ENCODE measurements around the gene OR6J1.
"Not testable (repeated sequence)": the region's sequence is repeated elsewhere in the genome, so short reads cannot be mapped to it uniquely, and the experiment has no call there.

The OR6J1 gene

DNA sequence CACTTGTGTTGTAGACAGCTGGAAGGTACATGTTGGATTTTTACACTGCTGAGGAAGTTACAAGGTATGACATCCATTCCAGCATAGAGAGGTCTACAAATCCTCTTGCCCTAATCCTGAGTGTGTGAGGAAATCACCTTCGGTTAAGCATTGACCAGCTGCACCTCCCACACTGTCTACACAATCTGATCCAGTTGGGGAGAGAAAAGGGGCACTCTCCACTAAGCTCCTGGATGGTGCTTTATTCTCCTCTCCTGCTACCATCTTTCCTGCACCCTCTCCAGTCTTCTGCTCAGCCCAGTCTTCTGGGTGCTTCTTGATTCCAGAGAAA, at the start of gene OR6J1:
OR6J1 (minus strand) TSS at position 48 of the 331 bp plus-strand sequence. CDS start 9,541 bp downstream, outside the sequence.
- Histone ChIP-seq H3K27me3 (ENCODE audit: control insufficient read depth in 1 of 2, insufficient read depth in 2 of 2, low read length in 2 of 2) (no peaks in the 10 kb centered on the region), H3K9ac (ENCODE audit: low read length) (no peak within 1 kb of the TSS), H3K4me1 (ENCODE audit: insufficient read depth, low read length) (no peaks in the 10 kb centered on the region), H3K4me3 (ENCODE audit: low read depth in 1 of 2, low read length in 2 of 2) (no peak within 1 kb of the TSS), H3K36me3 (ENCODE audit: insufficient read depth, low read length) (no peaks in the 10 kb centered on the region), H3K9me3 (ENCODE audit: low read length) (no peaks in the 10 kb centered on the region), H3K27ac (ENCODE audit: low read depth, low read length) (no peak within 1 kb of the TSS)

DNA sequence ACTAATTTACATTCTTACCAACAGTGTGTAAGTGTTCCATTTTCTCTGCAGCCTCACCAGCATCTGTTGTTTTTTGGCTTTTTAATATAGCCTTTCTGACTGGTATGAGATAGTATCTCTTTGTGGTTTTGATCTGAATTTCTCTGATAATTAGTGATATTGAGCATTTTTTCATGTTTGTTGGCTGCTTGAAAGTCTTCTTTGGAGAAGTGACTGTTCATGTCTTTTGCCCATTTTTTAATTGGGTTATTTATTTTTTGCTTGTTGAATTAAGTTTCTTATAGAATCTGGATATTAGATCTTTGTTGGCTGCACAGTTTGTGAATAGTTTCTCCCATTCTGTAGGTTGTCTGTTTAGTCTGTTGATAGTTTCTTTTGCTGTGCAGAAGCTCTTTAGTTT, 48.0 kb upstream of the OR6J1 start:
- no peak overlapping the region for H3K9ac ChIP-seq (ENCODE audit: low read length)
- H3K27me3 ChIP-seq (ENCODE audit: control insufficient read depth in 1 of 2, insufficient read depth in 2 of 2, low read length in 2 of 2), result no peaks in the 10 kb centered on the region
- H3K4me1 ChIP-seq (ENCODE audit: insufficient read depth, low read length), result no peaks in the 10 kb centered on the region
- H3K4me3 ChIP-seq (ENCODE audit: low read depth in 1 of 2, low read length in 2 of 2), result no peak overlapping the region
- no peaks in the 10 kb centered on the region for H3K9me3 ChIP-seq (ENCODE audit: low read length)
- H3K27ac ChIP-seq (ENCODE audit: low read depth, low read length), result no peak overlapping the region
- H3K36me3 ChIP-seq (ENCODE audit: insufficient read depth, low read length), result no peaks in the 10 kb centered on the region

DNA sequence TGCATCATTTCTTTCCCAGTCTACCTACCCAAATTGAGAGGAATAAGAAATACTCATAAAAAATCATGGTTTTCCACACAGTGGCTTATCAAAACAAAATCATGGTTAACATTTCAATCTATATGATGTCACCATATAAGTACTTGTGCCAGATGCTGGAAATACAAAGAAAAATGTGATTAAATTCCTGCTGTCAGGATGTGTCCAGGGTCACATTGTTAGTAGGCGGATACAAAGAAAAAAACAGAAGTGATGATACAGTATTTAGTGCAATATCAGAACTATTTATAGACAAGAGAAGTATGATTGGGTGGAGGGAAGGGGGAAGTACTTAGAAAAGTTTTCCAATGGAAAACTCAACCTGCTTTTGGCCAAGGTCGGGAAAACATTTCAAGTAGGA, 47.0 kb upstream of the OR6J1 start:
- no peak overlapping the region for H3K4me3 ChIP-seq (ENCODE audit: low read depth in 1 of 2, low read length in 2 of 2)
- no peak overlapping the region for H3K27ac ChIP-seq (ENCODE audit: low read depth, low read length)
- H3K9me3 ChIP-seq (ENCODE audit: low read length), result no peaks in the 10 kb centered on the region
- no peaks in the 10 kb centered on the region for H3K4me1 ChIP-seq (ENCODE audit: insufficient read depth, low read length)
- H3K9ac ChIP-seq (ENCODE audit: low read length), result no peak overlapping the region
- H3K36me3 ChIP-seq (ENCODE audit: insufficient read depth, low read length), result no peaks in the 10 kb centered on the region
- H3K27me3 ChIP-seq (ENCODE audit: control insufficient read depth in 1 of 2, insufficient read depth in 2 of 2, low read length in 2 of 2), result no peaks in the 10 kb centered on the region

DNA sequence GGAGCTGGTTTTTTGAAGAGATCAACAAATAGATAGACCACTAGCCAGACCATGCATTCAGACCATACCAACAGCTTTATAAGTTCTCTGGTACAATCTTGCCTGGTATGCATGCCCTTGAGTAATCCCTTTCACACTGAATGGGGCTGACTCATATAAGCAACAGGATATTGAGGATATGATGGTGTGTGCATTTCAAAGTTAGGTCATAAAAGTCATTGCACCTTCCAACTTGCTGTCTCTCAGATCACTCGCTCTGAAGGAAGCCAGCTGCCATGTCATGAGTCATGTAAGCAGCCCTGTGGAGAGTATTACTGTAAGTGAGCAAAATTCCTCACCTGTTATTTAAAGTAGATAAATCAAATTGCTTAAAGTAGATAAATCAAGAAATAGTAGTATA, 45.0 kb upstream of the OR6J1 start:
- Histone ChIP-seq H3K4me1 (ENCODE audit: insufficient read depth, low read length) (no peaks in the 10 kb centered on the region), H3K27me3 (ENCODE audit: control insufficient read depth in 1 of 2, insufficient read depth in 2 of 2, low read length in 2 of 2) (no peaks in the 10 kb centered on the region), H3K9ac (ENCODE audit: low read length) (no peak overlapping the region), H3K9me3 (ENCODE audit: low read length) (no peaks in the 10 kb centered on the region), H3K36me3 (ENCODE audit: insufficient read depth, low read length) (no peaks in the 10 kb centered on the region), H3K4me3 (ENCODE audit: low read depth in 1 of 2, low read length in 2 of 2) (no peak overlapping the region), H3K27ac (ENCODE audit: low read depth, low read length) (no peak overlapping the region)

DNA sequence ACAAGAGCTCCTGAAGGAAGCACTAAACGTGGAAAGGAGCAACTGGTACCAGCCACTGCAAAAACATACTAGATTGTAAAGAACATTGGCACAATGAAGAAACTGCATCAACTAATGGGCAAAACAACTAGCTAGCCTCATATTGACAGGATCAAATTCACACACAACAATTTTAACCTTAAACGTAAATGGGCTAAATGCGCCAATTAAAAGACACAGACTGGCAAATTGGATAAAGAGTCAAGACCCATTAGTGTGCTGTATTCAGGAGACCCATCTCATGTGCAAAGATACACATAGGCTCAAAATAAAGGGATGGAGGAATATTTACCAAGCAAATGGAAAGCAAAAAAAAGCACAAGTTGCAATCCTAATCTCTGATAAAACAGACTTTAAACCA, 43.8 kb upstream of the OR6J1 start:
- not testable (repeated sequence) for H3K4me3 ChIP-seq (ENCODE audit: low read depth in 1 of 2, low read length in 2 of 2); H3K9ac ChIP-seq (ENCODE audit: low read length); H3K27ac ChIP-seq (ENCODE audit: low read depth, low read length); H3K36me3 ChIP-seq (ENCODE audit: insufficient read depth, low read length); H3K4me1 ChIP-seq (ENCODE audit: insufficient read depth, low read length); H3K9me3 ChIP-seq (ENCODE audit: low read length); H3K27me3 ChIP-seq (ENCODE audit: control insufficient read depth in 1 of 2, insufficient read depth in 2 of 2, low read length in 2 of 2)

DNA sequence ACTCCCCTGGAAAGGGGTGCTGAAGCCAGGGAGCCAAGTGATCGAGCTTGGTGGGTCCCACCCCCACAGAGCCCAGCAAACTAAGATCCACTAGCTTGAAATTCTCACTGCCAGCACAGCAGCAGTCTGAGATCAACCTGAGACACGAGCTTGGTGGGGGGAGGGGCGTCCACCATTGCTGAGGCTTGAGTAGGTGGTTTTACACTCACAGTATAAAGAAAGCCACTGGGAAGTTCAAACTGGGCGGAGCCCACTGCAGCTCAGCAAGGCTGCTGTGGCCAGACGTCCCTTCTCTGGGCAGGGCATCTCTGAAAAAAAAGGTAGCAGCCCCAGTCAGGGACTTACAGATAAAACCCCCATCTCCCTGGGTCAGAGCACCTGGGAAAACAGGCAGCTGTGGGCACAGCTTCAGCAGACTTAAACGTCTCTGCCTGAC, 42.0 kb upstream of the OR6J1 start:
- H3K4me3 ChIP-seq (ENCODE audit: low read depth in 1 of 2, low read length in 2 of 2); H3K9me3 ChIP-seq (ENCODE audit: low read length); H3K4me1 ChIP-seq (ENCODE audit: insufficient read depth, low read length): not testable (repeated sequence)

DNA sequence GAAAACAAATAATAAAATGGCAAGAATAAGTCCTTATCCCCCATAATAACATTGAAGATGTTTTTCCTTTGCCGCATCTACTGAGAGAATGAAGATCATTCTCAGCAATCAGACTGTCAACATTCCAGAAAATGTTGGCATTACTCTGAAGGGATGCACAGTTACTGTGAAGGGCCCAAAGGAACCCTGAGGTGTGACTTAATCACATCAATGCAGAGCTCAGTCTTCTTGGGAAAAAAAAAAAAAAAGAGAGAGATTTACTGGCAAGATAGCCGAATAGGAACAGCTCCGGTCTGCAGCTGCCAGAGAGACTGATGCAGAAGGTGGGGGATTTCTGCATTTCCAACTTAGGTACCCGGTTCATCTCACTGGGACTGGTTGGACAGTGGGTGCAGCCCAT, 41.3 kb upstream of the OR6J1 start:
- Histone ChIP-seq H3K36me3 (ENCODE audit: insufficient read depth, low read length) (no peaks in the 10 kb centered on the region), H3K9me3 (ENCODE audit: low read length) (no peaks in the 10 kb centered on the region), H3K27ac (ENCODE audit: low read depth, low read length) (no peak overlapping the region), H3K4me3 (ENCODE audit: low read depth in 1 of 2, low read length in 2 of 2) (no peak overlapping the region), H3K27me3 (ENCODE audit: control insufficient read depth in 1 of 2, insufficient read depth in 2 of 2, low read length in 2 of 2) (no peaks in the 10 kb centered on the region), H3K4me1 (ENCODE audit: insufficient read depth, low read length) (no peaks in the 10 kb centered on the region), H3K9ac (ENCODE audit: low read length) (no peak overlapping the region)

More for the DNA sequence above, 42.0 kb upstream of the OR6J1 start:
- not testable (repeated sequence) for H3K27ac ChIP-seq (ENCODE audit: low read depth, low read length); H3K27me3 ChIP-seq (ENCODE audit: control insufficient read depth in 1 of 2, insufficient read depth in 2 of 2, low read length in 2 of 2); H3K9ac ChIP-seq (ENCODE audit: low read length); H3K36me3 ChIP-seq (ENCODE audit: insufficient read depth, low read length)

DNA sequence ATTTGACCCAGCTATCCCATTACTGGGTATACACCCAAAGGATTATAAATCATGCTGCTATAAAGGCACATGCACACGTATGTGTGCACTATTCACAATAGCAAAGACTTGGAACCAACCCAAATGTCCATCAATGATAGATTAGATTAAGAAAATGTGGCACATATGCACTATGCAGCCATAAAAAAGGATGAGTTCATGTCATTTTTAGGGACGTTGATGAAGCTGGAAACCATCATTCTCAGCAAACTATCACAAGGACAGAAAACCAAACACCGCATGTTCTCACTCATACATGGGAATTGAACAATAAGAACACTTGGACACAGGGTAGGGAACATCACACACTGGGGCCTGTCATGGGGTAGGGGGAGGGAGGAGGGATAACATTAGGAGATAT, 39.3 kb upstream of the OR6J1 start:
- H3K27me3 ChIP-seq (ENCODE audit: control insufficient read depth in 1 of 2, insufficient read depth in 2 of 2, low read length in 2 of 2); H3K9me3 ChIP-seq (ENCODE audit: low read length); H3K4me1 ChIP-seq (ENCODE audit: insufficient read depth, low read length); H3K36me3 ChIP-seq (ENCODE audit: insufficient read depth, low read length); H3K27ac ChIP-seq (ENCODE audit: low read depth, low read length); H3K4me3 ChIP-seq (ENCODE audit: low read depth in 1 of 2, low read length in 2 of 2); H3K9ac ChIP-seq (ENCODE audit: low read length): not testable (repeated sequence)

DNA sequence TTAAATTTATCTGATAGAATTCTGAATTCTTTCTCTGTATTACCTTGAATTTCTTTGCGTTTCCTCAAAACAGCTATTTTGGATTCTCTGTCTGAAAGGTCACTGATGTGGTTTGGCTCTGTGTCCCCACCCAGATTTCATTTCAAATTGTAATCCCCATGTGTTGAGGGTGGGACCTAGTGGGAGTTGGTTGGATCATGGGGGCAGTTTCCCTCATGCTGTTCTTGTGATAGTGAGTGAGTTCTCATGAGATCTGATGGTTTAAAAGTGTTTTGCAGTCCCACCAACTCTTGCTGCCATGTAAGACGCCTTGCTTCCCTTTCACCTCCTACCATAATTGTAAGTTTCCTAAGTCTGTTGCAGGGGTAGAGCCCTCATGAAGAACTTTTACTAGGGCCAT, 34.1 kb upstream of the OR6J1 start:
- Histone ChIP-seq H3K27ac (ENCODE audit: low read depth, low read length) (no peak overlapping the region), H3K4me3 (ENCODE audit: low read depth in 1 of 2, low read length in 2 of 2) (no peak overlapping the region), H3K36me3 (ENCODE audit: insufficient read depth, low read length) (no peaks in the 10 kb centered on the region), H3K9me3 (ENCODE audit: low read length) (no peaks in the 10 kb centered on the region), H3K27me3 (ENCODE audit: control insufficient read depth in 1 of 2, insufficient read depth in 2 of 2, low read length in 2 of 2) (no peaks in the 10 kb centered on the region), H3K9ac (ENCODE audit: low read length) (no peak overlapping the region), H3K4me1 (ENCODE audit: insufficient read depth, low read length) (no peaks in the 10 kb centered on the region)

DNA sequence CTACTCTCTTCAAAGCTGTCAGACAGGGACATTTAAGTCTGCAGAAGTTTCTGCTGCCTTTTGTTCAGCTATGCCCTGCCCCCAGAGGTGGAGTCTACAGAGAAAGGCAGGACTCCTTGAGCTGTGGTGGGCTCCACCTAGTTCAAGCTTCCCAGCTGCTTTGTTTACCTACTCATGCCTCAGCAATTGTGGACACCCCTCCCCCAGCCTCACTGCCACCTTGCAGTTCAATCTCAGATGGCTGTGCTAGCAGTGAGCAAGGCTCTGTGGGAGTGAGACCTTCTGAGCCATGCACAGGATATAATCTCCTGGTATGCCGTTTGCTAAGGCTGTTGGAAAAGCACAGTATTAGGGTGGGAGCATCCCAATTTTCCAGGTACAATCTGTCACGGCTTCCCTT, 33.4 kb upstream of the OR6J1 start:
- H3K4me3 ChIP-seq (ENCODE audit: low read depth in 1 of 2, low read length in 2 of 2); H3K4me1 ChIP-seq (ENCODE audit: insufficient read depth, low read length); H3K9ac ChIP-seq (ENCODE audit: low read length); H3K36me3 ChIP-seq (ENCODE audit: insufficient read depth, low read length); H3K27me3 ChIP-seq (ENCODE audit: control insufficient read depth in 1 of 2, insufficient read depth in 2 of 2, low read length in 2 of 2); H3K27ac ChIP-seq (ENCODE audit: low read depth, low read length); H3K9me3 ChIP-seq (ENCODE audit: low read length): not testable (repeated sequence)

DNA sequence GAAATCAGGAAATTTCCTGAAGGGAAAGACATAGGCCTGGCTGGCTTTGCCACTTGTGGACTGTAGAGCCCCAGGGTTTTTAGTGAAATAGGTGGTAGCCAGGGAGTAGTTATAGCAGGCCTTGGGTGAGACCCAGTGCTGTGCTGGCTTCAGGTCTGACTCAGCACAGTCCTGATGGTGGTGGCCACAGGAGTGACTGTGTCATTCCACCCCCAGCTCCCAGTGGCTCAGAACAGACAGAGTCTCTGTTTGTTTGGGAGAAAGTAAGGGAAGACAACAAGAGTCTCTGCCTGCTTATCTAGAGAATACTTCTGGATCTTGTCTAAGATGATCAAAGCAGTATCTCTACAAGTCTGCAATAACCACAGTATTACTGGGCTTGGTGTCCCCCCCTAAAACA, 27.5 kb upstream of the OR6J1 start:
- Histone ChIP-seq H3K9me3 (ENCODE audit: low read length) (no peaks in the 10 kb centered on the region), H3K36me3 (ENCODE audit: insufficient read depth, low read length) (no peaks in the 10 kb centered on the region), H3K27ac (ENCODE audit: low read depth, low read length) (no peak overlapping the region), H3K27me3 (ENCODE audit: control insufficient read depth in 1 of 2, insufficient read depth in 2 of 2, low read length in 2 of 2) (no peaks in the 10 kb centered on the region), H3K9ac (ENCODE audit: low read length) (no peak overlapping the region), H3K4me3 (ENCODE audit: low read depth in 1 of 2, low read length in 2 of 2) (no peak overlapping the region), H3K4me1 (ENCODE audit: insufficient read depth, low read length) (no peaks in the 10 kb centered on the region)

DNA sequence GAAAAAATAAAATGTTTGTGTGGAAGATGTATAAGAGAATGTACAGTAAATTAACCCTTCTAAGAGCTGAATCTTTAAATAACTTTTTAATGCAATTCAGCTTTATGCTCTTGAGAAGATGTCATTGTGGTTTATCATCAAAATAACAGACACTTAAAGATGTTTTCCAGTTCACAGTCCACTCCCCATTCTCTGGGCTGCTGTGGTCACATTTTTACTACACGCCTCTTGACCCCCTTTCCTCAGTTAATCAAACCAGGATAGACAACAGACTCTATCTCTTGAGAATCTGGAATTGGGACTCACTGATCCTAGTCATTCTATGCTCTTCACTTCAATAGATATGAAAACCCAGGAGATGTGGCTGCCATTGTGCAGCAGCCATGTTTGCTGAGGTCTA, 24.7 kb upstream of the OR6J1 start:
- H3K4me1 ChIP-seq (ENCODE audit: insufficient read depth, low read length), result no peaks in the 10 kb centered on the region
- H3K27me3 ChIP-seq (ENCODE audit: control insufficient read depth in 1 of 2, insufficient read depth in 2 of 2, low read length in 2 of 2), result no peaks in the 10 kb centered on the region
- no peak overlapping the region for H3K27ac ChIP-seq (ENCODE audit: low read depth, low read length)
- H3K36me3 ChIP-seq (ENCODE audit: insufficient read depth, low read length), result no peaks in the 10 kb centered on the region
- no peak overlapping the region for H3K9ac ChIP-seq (ENCODE audit: low read length)
- no peak overlapping the region for H3K4me3 ChIP-seq (ENCODE audit: low read depth in 1 of 2, low read length in 2 of 2)
- no peaks in the 10 kb centered on the region for H3K9me3 ChIP-seq (ENCODE audit: low read length)

DNA sequence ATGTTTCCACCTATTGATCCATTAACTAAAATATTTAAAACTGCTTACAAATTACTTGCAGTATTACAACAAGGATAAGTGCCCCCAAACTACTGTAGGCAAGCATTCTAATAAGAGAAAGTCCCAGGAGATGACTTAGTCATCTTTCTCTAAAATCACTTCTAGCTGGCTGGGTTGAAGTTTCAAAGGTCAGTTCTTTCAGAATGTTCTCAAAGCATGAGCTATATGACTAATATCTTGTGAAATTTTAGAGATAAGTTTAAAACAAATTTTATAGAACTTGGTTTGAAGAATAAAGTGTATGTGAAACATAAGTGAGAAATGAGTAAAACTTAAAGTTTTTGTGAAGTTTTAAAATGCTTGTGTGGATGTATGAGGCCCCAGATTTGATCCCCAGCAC, 24.3 kb upstream of the OR6J1 start:
- H3K9me3 ChIP-seq (ENCODE audit: low read length), result no peaks in the 10 kb centered on the region
- no peak overlapping the region for H3K4me3 ChIP-seq (ENCODE audit: low read depth in 1 of 2, low read length in 2 of 2)
- no peak overlapping the region for H3K9ac ChIP-seq (ENCODE audit: low read length)
- no peak overlapping the region for H3K27ac ChIP-seq (ENCODE audit: low read depth, low read length)
- H3K4me1 ChIP-seq (ENCODE audit: insufficient read depth, low read length), result no peaks in the 10 kb centered on the region
- no peaks in the 10 kb centered on the region for H3K27me3 ChIP-seq (ENCODE audit: control insufficient read depth in 1 of 2, insufficient read depth in 2 of 2, low read length in 2 of 2)
- H3K36me3 ChIP-seq (ENCODE audit: insufficient read depth, low read length), result no peaks in the 10 kb centered on the region
